Ascending aorta (tissue), 2 donors: ENCODE measurements around the gene APOB. TPM values are rescaled to one million over a fixed set of nuclear protein-coding genes. Genes with fewer than 3 reads are reported as not detected.

Source experiments
- DNase-seq, 2 donors: peaks; one replicate each; pipeline ENCODE4 v3.0.0-alpha.2; 2019; ENCODE audit warnings: low spot score in 2 of 2
- H3K27ac ChIP-seq, 2 donors: fragments of 200-600 bp; sonication (generic); one replicate each; pipeline ENCODE4 v1.5.1; 2016 to 2017; ENCODE audit warnings: mild to moderate bottlenecking in 1 of 2
- H3K27me3 ChIP-seq: fragments of 200-600 bp; sonication (generic); one replicate; pipeline ENCODE4 v1.5.1; 2017
- H3K36me3 ChIP-seq, 2 donors: fragments of 200-600 bp; sonication (generic); one replicate each; pipeline ENCODE4 v1.5.1; 2016
- H3K4me1 ChIP-seq, 2 donors: fragments of 200-600 bp; sonication (generic); one replicate each; pipeline ENCODE4 v1.5.1; 2016 to 2017; ENCODE audit warnings: mild to moderate bottlenecking in 1 of 2
- H3K4me3 ChIP-seq, 2 donors: fragments of 200-600 bp; sonication (generic); one replicate each; pipeline ENCODE4 v1.5.1; 2016 to 2017; ENCODE audit warnings: mild to moderate bottlenecking in 1 of 2
- H3K9me3 ChIP-seq, 2 donors: fragments of 200-600 bp; sonication (generic); one replicate each; pipeline ENCODE4 v1.5.1; 2016
- intact Hi-C: fragments of 100-400 bp; cut with DNase I; formaldehyde crosslinking; loops from one replicate; pipeline ENCODE4 v1.15.1; 2023
- total RNA-seq: library from RNA; depleted of rRNA; stranded (reverse); fragments of >200 nt; gene quantifications from one replicate; pipeline ENCODE4 v1.1.0, GENCODE V29; 2016
- TF ChIP-seq, protein P1 (sequence below), 3 experiments: fragments of 200-600 bp in 2 of 3; fragments of 450-650 bp in 1 of 3; sonication (generic) in 2 of 3; IDR thresholded peaks; one replicate each; pipeline ENCODE4 v1.5.1; 2016 to 2019; ENCODE audit warnings: antibody characterized with exemption in 3 of 3, mild to moderate bottlenecking in 1 of 3, moderate library complexity in 1 of 3

Gene APOB
- total RNA-seq, 1 donor from 2014 or later = 8.5 TPM

GRCh38 chr2:21028021-21028947 is 15.6 kb downstream of the APOB start:
- H3K9me3 ChIP-seq = no peaks in the 10 kb centered on the region
- peaks cover 0 to 7% of the 10 kb centered on the region in 2 donors for H3K36me3 ChIP-seq
- H3K27me3 ChIP-seq = no peaks in the 10 kb centered on the region
- no peak for DNase-seq
- TF ChIP-seq, protein P1, sequence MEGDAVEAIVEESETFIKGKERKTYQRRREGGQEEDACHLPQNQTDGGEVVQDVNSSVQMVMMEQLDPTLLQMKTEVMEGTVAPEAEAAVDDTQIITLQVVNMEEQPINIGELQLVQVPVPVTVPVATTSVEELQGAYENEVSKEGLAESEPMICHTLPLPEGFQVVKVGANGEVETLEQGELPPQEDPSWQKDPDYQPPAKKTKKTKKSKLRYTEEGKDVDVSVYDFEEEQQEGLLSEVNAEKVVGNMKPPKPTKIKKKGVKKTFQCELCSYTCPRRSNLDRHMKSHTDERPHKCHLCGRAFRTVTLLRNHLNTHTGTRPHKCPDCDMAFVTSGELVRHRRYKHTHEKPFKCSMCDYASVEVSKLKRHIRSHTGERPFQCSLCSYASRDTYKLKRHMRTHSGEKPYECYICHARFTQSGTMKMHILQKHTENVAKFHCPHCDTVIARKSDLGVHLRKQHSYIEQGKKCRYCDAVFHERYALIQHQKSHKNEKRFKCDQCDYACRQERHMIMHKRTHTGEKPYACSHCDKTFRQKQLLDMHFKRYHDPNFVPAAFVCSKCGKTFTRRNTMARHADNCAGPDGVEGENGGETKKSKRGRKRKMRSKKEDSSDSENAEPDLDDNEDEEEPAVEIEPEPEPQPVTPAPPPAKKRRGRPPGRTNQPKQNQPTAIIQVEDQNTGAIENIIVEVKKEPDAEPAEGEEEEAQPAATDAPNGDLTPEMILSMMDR (IDR thresholded peaks at IDR 0.05) = no peak
- peaks cover 0 to 8% of the 10 kb centered on the region in 2 donors for H3K4me1 ChIP-seq
- intact Hi-C loops = no loop called here
- H3K27ac ChIP-seq = no peak overlapping the region
- H3K4me3 ChIP-seq = no peak overlapping the region

DNA sequence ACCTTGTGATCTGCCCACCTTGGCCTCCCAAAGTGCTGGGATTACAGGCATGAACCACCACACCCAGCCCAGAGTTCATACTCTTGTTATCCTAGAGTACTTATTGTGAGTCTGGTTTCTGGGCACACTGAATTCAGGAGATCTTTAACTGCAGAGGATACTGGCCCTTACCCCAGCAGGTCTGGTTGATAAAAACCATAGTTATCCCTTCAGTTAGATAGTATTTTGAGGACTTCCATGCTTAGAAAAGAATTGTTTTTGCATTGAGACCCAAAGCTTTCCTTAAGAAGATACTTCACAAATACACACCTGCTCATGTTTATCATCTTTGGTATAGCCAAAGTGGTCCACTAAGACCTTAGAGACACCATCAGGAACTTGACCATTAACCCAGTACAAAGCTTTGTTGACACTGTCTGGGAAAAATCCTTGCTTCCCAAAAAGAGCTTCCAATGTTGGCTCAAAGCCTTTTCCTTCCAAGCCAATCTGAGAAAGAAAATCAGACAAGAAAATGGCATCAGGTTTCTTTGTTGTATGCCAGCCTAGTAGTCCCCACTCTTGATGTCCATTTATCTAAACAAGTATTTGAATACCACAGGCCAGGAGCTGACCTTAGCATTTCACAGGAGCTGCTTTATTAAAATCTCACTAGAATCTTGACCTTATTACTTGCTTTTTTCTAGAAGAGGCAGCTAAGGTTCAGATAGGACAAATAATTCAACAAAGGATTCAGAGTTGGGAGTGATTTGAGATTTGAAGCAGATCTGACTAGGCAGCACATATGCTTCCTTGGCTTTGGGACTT is 17.2 kb downstream of the APOB start:
- no peaks in the 10 kb centered on the region for H3K36me3 ChIP-seq
- TF ChIP-seq, protein P1 (IDR thresholded peaks at IDR 0.05) = no peak
- H3K4me1 ChIP-seq = peaks cover 0 to 8% of the 10 kb centered on the region in 2 donors
- peak overlapping the region; percentile 58 to 76 for H3K27ac ChIP-seq
- no peak for DNase-seq
- H3K27me3 ChIP-seq = no peaks in the 10 kb centered on the region
- intact Hi-C loops = no loop called here
- H3K9me3 ChIP-seq = no peaks in the 10 kb centered on the region
- no peak overlapping the region for H3K4me3 ChIP-seq

GRCh38 chr2:21025690-21026478 is 18.0 kb downstream of the APOB start:
- no peak for DNase-seq
- Histone ChIP-seq H3K4me3 (no peak overlapping the region), H3K27me3 (no peaks in the 10 kb centered on the region), H3K9me3 (no peaks in the 10 kb centered on the region), H3K27ac (peak overlapping the region; percentile 58 to 76), H3K36me3 (no peaks in the 10 kb centered on the region), H3K4me1 (peaks cover 0 to 8% of the 10 kb centered on the region in 2 donors)
- TF ChIP-seq, protein P1 (IDR thresholded peaks at IDR 0.05) = no peak
- intact Hi-C loops = no loop called here

DNA sequence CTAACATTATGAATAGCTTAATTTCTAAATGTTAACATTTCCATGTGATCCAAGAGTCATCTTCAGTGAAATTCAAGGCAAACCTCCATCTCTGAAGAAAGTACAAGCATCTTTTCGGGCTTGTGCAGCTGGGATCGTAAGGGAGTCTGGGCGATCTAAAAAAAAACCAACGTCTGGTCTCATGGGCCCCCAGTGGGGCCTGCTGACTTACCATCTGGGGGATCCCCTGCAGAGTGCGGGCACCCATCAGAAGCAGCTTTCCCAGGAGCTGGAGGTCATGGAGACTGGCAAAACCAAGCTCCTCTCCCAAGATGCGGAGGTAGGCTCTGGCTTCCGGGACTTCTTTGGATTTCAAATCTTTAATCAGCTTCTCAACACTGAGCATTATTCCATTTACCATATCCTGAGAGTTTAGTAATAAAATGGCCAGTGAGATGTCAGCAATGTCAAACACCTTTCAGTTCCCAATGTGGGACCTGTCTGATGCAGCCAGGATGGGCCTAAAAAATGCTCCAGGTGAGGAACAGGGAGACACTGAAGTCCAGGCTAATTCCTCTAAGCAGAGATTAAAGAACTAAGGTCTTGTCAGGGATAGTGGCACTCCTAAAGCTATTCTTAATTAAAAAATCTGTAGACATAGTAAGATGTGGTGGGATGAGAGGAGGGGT is 19.0 kb downstream of the APOB start:
- intact Hi-C loops = no loop called here

More for the DNA sequence above, 19.0 kb downstream of the APOB start:
- H3K36me3 ChIP-seq = no peaks in the 10 kb centered on the region
- DNase-seq = no peak
- peak overlapping the region in 1 of 2 donors; percentile 76 for H3K27ac ChIP-seq
- no peaks in the 10 kb centered on the region for H3K27me3 ChIP-seq
- no peaks in the 10 kb centered on the region for H3K9me3 ChIP-seq
- peaks cover 0 to 8% of the 10 kb centered on the region in 2 donors for H3K4me1 ChIP-seq
- TF ChIP-seq, protein P1 (IDR thresholded peaks at IDR 0.05) = no peak
- H3K4me3 ChIP-seq = no peak overlapping the region
